GM19468 (cell line): ENCODE results near the gene MRPL54.
"Not testable (repeated sequence)": the region's sequence is repeated elsewhere in the genome, so short reads cannot be mapped to it uniquely, and the experiment has no call there.

ENCODE experiments used
- ATAC-seq: cut with Tn5 transposase; IDR thresholded peaks from one replicate; pipeline ENCODE4 v1.9.1; 2021; ENCODE audit warnings: mild to moderate bottlenecking, moderate library complexity, moderate number of reproducible peaks; ENCODE audit not compliant: unreplicated experiment; ENCODE audit errors: extremely low read depth

MRPL54 gene

GRCh38 chr19:3807131-3807480, 44.6 kb downstream of the MRPL54 start:
- no peak for ATAC-seq

DNA sequence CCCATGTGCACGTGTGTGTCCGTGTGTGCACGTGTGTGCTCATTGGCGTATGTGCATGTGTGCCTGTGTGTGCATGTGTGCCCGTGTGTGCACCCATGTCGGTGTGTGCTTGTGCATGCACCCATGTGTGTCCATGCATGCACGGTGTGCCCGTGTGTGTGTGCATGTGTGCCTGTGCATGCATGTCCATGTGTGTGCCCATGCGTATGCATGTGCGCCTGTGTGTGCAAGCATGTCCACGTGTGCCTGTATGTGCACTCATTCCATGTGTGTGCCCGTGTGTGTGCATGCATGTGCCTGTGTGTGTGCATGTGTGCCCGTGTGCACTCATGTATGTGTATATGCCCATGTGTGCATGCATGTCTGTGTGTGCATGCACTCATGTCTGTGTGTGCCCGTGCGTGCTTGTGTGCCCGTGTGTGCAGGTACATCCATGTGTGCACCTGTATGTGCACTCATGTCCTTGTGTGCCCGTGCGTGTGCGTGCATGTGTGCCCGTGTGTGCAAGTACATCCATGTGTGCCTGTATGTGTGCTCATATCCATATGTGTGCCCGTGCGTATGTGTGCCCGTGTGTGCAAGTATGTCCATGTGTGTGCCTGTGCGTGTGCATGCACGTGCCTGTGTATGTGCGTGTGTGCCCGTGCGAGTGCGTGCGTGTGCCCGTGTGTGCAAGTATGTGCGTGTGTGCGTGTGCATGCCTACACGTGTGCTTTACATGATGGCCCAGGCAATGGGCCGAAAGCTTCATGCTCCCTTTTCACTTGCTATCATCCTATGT, 45.3 kb downstream of the MRPL54 start:
- no peak for ATAC-seq

GRCh38 chr19:3808420-3809143, 46.1 kb downstream of the MRPL54 start:
- ATAC-seq: no peak

- ATAC-seq: no peak
Observed at GRCh38 chr19:3809881-3810707, 47.6 kb downstream of the MRPL54 start.

DNA sequence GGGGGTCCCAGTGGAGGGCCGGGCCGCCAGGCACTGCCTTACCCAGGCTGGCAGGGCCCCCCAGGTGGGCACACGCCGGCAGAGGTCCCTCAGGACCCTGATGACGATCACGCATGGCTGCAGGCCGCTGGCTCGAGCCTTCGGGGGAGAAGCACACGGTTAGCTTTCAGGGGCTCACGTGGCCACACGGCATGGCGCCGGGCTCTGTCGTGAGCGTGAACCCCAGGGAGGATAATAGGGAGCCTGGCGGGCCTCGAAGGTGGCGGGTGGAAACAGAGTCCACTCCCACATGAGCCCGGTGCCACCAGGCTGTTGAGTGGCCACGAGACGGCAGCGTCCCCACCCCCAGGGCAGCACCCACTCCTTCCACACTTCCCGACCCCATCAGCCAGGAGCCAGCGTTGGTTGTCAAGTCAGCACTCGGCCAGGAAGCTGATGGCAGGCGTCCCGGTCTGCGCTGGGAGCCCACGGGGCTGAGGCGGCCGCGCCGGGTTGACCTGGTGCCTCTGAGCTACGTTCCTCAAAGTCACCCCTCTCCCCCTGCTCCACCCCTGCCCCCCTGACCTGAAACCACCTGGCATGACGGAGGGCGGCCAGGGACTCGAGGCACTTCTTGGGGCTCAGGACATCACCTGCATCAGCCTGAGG, 48.4 kb downstream of the MRPL54 start:
- ATAC-seq: no peak

DNA sequence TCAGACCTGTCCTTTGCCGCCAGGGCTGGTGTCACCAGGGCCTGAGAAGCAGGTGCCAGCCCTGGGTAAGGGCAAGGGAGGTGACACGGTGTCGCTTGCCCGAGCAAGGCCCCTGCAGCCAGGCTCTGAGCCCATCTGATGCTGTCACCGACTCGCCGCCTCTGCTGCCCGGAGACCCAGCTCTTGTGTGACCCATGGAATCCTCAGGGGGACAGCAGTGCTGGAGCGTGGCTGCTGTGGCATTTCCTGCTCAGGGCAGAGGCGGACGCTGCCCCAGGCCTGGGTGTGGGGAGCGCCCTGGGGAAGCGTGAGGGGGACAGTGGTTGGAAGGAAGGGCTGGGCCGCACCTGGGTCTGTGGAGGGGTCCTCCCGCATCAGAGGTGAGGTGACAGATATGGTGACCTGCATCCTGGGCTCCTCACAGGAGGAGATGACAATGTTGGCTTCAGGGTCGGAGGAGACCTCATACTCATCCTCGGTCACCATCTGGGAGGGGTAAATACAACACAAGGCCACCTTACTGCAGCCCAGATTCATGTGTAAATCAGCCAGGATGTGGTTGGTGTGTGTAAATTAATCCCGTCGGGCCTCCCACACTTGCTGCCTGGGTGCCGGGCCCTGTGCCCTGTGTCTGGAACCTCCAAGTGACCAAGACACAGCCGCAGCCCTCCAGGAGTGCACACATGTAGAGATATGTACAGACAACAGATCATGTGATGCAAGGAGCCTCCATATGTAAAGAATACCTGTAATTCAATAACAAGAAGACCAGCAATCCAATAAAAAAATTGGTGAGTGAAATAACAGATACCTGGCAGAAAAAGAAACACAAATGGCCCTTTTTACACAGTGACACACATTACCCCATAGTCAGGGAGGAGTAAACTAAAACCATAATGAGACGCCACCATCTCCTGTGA, 51.3 kb downstream of the MRPL54 start:
- ATAC-seq: no peak

GRCh38 chr19:3814648-3815047, 52.2 kb downstream of the MRPL54 start:
- ATAC-seq: no peak

GRCh38 chr19:3816148-3816547, 53.7 kb downstream of the MRPL54 start:
- not testable (repeated sequence) for ATAC-seq

- no peak for ATAC-seq
Observed at GRCh38 chr19:3816566-3817218, 54.2 kb downstream of the MRPL54 start.
